BE2C (cell line): Measurements from ENCODE around the gene EID1.

Experiments used
- DNase-seq: peaks from one replicate; pipeline ENCODE4 v3.0.0-alpha.2; 2020
- H3K27me3 ChIP-seq: fragments of 250-450 bp; sonication (Bioruptor Pico); 2 replicates; pipeline ENCODE4 v1.5.1; 2020; ENCODE audit warnings: mild to moderate bottlenecking
- H3K36me3 ChIP-seq: fragments of 250-450 bp; sonication (Bioruptor Pico); 2 replicates; pipeline ENCODE4 v1.5.1; 2020; ENCODE audit warnings: mild to moderate bottlenecking
- H3K4me1 ChIP-seq: fragments of 250-450 bp; sonication (Bioruptor Pico); 2 replicates; pipeline ENCODE4 v1.5.1; 2020
- H3K4me3 ChIP-seq: 2 replicates; pipeline ENCODE4 v1.5.1; 2011; ENCODE audit warnings: low read depth, low read length
- H3K9me3 ChIP-seq: fragments of 250-450 bp; sonication (Bioruptor Pico); 2 replicates; pipeline ENCODE4 v1.5.1; 2020
- CTCF ChIP-seq: IDR thresholded peaks from 2 replicates; pipeline ENCODE4 v1.5.1; 2012; ENCODE audit warnings: mild to moderate bottlenecking, low read depth, low read length

The EID1 gene

GRCh38 chr15:48855501-48856440, 22.2 kb upstream of the EID1 start:
- Histone ChIP-seq H3K36me3 (no peaks in the 10 kb centered on the region; the same call in 1 of the 2 replicates), H3K27me3 (no peaks in the 10 kb centered on the region), H3K9me3 (no peaks in the 10 kb centered on the region; the same call in 1 of the 2 replicates), H3K4me1 (peaks cover 8% of the 10 kb centered on the region), H3K4me3 (no peak overlapping the region)
- peak; percentile 80 for TF ChIP-seq CTCF
- peak; percentile 32 for DNase-seq

DNA sequence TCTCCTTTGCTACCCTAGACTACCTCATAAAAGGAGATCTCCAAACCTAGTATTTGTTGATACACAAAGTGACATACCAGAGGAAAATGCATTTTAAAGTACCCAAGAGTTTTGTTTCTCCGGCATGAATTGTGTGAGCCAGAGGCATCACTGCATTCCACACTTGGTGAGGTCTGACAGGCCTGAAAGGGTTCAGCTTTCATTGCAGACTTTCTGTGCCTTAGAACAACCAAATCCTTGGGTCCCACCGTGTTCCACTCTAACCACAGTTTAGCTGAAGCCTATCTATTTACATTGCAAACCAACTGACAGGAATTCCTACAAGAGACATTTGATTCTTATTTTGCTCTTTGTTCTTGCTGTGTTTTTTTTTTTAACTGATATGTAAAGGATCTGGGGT, 21.0 kb upstream of the EID1 start:
- no peak overlapping the region for H3K4me3 ChIP-seq
- DNase-seq: no peak
- no peaks in the 10 kb centered on the region for H3K27me3 ChIP-seq
- peaks cover 7% of the 10 kb centered on the region for H3K4me1 ChIP-seq
- TF ChIP-seq CTCF: no peak
- no peaks in the 10 kb centered on the region; the same call in 1 of the 2 replicates for H3K36me3 ChIP-seq
- H3K9me3 ChIP-seq: no peaks in the 10 kb centered on the region; the same call in 1 of the 2 replicates

DNA sequence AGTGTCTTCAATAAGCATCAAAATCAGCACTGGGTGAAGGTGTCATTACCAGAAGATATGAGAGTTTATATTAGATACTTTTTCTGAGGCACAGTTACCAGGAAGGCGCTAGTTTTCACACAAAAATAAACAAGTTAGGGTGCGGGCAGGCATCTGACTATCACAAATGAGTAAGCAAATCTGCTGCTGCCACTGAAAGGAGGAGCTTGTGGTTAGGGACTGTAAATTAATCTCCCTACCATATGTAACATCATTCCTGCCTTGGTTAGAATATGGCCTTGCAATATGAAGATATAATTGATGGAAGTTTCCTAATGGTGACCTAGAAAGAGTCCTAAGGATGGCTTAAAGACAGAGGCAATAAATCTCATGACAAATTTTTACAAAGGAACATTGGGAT, 19.5 kb upstream of the EID1 start:
- Histone ChIP-seq H3K4me3 (no peak overlapping the region), H3K36me3 (no peaks in the 10 kb centered on the region; the same call in 1 of the 2 replicates), H3K9me3 (no peaks in the 10 kb centered on the region; the same call in 1 of the 2 replicates), H3K27me3 (no peaks in the 10 kb centered on the region), H3K4me1 (peaks cover 7% of the 10 kb centered on the region)
- no peak for DNase-seq
- TF ChIP-seq CTCF: no peak

- no peak for DNase-seq
- no peaks in the 10 kb centered on the region; the same call in 1 of the 2 replicates for H3K36me3 ChIP-seq
- TF ChIP-seq CTCF: no peak
- no peaks in the 10 kb centered on the region for H3K27me3 ChIP-seq
- no peak overlapping the region for H3K4me3 ChIP-seq
- no peaks in the 10 kb centered on the region; the same call in 1 of the 2 replicates for H3K9me3 ChIP-seq
- peaks cover 7% of the 10 kb centered on the region for H3K4me1 ChIP-seq
Measured at GRCh38 chr15:48859426-48859825, 18.5 kb upstream of the EID1 start.

DNA sequence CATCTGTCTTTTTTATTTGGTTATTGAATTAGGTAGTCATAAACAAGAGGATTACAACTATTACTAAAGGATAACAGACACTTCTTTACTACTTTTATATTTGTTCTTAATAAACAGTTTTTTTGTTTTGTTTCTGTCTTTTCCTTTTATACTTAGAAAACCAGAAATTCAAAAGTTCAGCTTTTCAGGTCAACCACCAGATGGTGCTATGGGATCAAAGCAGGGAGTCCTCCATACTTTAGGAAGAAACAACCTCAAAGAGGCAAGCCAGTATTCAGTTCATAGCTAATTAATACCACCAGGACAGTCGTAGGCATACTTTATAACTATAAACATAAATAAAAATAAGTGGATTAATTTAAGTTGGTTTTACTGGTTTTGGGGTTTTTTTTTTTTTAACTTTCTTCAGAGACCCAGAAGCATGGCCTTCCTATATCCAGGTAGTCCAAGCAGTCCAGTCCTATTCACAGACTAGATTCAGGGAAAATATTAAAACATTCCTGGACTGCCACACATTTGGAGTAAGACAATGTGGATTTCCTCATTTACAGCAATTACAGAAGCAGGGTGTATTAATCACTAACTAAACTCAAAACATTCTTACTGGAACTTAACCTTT, 16.0 kb upstream of the EID1 start:
- H3K4me1 ChIP-seq: no peaks in the 10 kb centered on the region
- H3K4me3 ChIP-seq: no peak overlapping the region
- H3K27me3 ChIP-seq: no peaks in the 10 kb centered on the region
- TF ChIP-seq CTCF: peak; percentile 94
- no peaks in the 10 kb centered on the region for H3K36me3 ChIP-seq
- DNase-seq: peak; percentile 68
- no peaks in the 10 kb centered on the region for H3K9me3 ChIP-seq

- H3K36me3 ChIP-seq: no peaks in the 10 kb centered on the region
- DNase-seq: peak; percentile 8
Measured at GRCh38 chr15:48862705-48863104, 15.2 kb upstream of the EID1 start.

More at GRCh38 chr15:48862705-48863104, 15.2 kb upstream of the EID1 start:
- H3K27me3 ChIP-seq: no peaks in the 10 kb centered on the region
- H3K4me1 ChIP-seq: no peaks in the 10 kb centered on the region
- H3K4me3 ChIP-seq: no peak overlapping the region
- no peaks in the 10 kb centered on the region for H3K9me3 ChIP-seq
- TF ChIP-seq CTCF: no peak
